Glomerular visceral epithelial cell (primary cell): Measurements from ENCODE around the gene TRIM36.

ENCODE experiments used
- DNase-seq: peaks from one replicate; pipeline ENCODE4 v3.0.0-alpha.2; 2016; ENCODE audit errors: extremely low spot score

The TRIM36 gene, protein sequence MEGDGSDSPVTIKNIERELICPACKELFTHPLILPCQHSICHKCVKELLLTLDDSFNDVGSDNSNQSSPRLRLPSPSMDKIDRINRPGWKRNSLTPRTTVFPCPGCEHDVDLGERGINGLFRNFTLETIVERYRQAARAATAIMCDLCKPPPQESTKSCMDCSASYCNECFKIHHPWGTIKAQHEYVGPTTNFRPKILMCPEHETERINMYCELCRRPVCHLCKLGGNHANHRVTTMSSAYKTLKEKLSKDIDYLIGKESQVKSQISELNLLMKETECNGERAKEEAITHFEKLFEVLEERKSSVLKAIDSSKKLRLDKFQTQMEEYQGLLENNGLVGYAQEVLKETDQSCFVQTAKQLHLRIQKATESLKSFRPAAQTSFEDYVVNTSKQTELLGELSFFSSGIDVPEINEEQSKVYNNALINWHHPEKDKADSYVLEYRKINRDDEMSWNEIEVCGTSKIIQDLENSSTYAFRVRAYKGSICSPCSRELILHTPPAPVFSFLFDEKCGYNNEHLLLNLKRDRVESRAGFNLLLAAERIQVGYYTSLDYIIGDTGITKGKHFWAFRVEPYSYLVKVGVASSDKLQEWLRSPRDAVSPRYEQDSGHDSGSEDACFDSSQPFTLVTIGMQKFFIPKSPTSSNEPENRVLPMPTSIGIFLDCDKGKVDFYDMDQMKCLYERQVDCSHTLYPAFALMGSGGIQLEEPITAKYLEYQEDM

DNA sequence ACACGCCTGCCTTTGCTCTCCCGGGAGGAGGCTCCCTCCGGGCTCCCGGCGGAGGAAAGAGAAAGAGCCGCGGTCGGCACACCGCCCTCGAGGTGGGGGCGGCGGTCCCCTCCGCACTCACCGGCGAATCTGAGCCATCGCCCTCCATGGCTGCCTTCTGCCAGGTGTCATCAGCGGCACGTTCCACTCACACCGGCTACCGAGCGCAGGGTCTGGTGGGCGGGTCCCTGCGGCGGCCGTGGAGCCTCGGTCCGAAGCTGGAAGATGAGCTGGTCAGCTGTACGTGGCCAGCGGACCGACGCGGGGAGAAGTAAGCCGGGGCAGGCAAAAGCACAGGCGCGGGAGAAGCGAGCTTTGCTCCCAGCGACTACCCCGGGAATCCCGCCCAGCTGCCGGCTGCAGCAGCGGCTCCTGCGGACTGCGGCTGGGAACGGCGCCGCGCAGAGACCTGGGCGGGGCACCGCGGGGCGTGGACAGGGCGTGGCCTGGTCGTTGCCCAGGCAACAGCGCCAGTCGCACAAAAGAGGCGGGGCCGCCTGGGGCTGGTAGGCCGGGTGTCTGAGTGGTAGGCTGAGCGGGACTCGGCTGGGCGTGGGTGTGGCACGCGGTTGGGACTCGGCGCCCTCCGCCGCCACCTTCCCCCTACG, at the start of gene TRIM36:
TRIM36 (minus strand) TSS at position 422 of the 647 bp plus-strand sequence; CDS start at position 148, 274 bp downstream.
- DNase-seq, result peak; percentile 97

DNA sequence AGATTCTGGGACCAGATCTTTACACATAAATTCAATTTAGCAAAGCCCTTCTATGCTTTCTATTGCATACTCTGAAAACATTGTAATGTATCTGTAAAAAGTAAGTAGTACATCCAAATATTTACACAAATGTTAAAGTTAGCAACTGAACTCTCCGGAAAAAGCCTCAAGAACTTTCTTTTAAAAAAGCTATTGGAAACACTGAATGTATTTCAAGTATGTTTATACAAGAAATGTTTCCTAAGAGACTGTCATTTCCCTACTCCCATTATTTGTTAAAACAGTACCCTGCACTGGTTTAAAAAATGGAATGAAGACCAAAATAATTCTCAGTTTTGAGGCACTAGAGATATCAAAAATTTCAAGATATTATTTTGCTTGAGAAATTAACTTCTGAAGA, 44.8 kb upstream of the TRIM36 start:
- DNase-seq, result no peak

DNA sequence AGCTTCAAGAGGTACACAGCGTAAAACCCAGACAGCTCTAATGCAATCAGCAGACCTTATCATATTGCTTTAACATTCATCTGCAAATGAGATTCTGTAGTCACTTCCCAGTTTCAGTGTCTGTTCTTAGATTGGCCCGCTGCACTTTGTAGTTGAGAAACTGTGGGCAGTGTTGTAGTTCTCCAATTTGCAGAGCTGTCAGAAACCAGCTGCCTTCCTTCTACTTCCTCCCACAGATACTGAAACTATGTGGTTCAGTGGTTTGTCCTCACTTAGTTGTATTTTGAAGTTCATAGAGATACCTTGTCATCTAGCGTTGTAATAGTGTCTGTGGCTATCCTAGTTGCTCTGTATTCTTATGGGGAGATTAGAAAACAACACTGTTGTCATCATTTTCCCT, 39.6 kb upstream of the TRIM36 start:
- DNase-seq, result no peak

DNA sequence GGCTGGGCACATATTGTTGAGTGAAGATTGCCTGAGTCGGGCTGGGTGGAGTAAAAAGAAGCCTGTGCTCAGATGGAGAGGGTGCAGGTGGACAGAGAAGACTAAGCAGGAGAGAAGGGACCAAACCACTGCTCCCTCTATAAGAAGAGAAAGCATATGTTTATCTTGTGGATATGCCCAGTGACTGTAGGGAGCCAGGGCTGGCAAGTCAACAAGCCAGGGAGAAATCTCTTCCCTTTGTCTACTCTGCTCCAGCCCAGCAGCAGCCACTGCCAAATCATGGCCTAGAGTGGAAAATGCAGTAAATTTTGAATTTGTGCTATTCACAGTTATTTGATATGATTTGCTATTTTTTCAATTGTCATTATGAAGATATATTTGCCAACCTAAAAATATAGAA, 33.2 kb upstream of the TRIM36 start:
- no peak for DNase-seq

DNA sequence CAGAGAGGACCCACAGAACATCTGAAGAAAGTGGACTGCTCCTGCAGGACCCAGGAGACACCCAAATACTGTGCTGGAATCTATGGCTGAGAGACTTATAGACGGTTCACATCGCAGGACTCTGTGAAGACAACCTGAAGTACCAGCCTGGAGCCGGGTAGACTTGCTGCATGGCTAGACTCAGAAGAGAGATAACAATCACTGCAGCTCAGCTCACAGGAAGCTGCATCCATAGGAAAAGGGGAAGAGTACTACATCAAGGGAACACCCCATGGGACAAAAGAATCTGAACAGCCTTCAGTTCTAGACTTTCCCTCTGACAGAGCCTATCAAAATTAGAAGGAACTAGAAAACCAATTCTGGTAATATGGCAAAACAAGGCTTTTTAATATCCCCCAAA, 26.5 kb upstream of the TRIM36 start:
- no peak for DNase-seq

DNA sequence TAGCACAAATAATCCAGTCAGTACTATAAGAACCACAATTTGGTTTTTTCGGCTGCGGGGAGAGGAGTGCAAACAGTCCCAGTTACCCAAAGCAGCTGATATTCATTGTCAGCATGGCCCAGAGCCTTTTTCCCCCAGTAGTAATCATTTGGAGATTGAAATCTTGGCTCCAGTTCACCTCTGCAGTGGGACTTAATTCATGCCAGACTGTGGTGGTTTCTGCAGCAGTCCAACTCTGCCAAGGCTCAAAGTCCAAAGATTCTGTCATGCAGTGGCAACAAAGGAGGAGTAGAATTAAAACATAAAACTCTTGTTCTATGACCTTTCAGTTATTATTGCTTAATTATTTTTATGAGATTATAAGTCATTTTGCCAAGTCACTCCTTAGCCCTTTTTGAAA, 25.0 kb upstream of the TRIM36 start:
- DNase-seq, result no peak

DNA sequence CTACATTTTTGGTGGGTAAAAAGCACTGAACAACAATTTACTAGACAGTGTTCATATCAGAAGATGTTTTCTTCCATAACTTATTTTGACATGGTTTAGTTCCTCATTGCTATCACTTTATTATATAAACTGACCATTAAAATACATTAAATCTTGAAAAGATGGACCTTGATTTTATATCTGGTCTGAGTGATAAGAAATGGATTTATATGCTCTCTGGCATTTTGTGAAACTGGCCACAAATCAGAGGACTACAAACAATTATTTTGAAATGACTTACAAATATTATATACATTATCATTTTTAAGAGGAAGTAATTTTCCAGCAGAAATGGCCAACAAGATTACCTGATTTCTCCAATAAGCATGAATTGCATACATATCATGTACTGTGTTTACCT, 23.6 kb upstream of the TRIM36 start:
- DNase-seq, result no peak

DNA sequence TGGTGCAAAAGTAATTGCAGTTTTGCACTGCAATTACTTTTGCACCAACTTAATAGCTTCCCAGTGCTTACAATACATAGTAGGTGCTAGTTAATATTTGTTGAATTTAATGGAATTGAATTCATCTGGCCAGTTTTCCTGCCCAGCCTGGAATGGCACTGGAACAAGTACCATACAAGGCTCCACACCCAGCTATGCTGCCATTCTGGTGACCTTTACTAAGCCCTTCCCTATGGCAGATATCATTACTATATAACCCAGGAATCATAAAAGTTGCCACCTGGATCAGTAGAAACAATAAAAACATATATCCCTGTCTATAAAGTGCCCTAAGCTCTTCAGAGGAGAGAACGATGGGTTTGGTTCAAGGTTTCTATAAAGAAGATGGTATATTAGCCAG, 22.4 kb upstream of the TRIM36 start:
- no peak for DNase-seq

DNA sequence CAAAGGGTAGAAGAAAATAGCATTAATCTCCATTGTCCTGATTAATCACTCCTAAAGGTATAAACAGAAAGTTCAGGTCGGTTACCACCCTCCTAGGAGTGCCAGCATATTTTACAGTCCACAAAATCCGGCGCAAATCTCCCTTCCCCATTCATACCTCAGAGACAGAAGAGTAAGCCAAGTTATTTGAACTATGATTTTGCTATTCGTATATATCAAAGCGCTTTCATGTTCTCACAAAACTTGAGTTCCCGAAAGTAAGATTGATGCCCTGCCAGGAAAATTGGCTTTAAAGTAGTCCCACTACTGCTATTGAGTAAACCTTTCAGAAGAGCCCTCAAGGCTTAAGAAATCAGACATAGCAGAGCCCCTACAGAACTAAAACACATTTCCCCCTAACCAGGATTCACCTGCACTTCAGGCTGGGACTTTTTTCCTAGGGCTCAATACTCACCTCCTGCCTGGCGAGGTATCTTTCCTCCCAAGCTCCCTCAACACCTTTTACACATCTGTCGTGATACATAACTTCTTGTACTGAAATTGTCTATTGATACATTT, 21.8 kb upstream of the TRIM36 start:
- no peak for DNase-seq

DNA sequence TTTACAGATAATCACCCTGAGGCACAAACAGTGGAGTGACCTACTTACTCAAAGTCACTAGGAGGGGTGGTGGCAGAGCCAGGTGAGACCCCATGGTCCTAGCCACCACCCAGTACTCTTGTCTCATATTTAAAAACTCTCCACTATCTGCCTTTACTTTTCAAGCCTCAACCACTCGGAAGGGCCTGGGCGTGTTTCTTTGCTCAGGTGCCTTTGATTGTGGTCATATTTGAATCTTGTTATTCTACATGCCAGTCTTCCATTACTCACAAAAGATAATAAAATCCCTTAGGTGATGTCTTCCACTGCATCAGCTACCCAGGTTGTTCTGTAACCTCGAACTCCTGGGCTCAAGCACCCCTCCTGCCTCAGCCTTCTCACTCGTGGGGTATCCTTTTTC, 20.7 kb upstream of the TRIM36 start:
- DNase-seq, result no peak

DNA sequence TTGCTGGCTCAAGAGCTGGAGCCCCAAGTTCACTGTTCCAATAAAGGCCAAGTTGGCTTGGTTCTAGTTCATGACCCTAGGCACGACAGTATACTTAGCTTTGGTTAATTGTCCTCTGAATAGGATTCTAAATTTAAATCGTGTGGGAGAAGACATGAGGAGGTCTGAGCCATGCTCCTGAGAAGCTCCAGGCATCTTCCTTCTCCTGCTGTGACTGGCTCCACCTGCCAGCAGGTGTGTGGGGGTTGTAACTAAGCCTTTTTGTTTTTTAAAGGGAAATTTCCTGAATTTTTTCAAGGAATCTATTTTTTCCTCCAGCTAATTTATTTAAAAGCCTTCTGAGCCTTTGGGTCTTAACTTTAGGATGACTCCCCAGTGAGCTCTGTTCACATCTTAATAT, 20.2 kb upstream of the TRIM36 start:
- no peak for DNase-seq

DNA sequence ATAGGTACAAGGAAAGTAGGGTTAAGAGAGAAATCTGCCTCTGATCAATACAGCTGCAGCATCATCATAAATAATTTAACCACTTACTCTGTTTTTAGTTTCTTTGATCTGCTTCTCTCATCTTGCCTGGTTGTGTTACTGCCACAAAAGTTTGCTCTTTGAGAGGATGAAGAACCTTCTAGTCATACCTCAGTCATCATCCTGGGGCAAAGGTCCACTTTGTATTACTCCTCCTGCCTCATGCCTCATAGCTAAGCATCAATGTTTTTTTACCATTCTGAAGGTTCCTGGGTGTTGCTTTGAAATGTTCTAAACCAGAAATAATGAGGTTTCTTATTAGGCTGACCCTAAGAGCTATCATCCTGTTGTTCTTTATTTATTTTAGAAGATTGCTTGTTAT, 17.1 kb upstream of the TRIM36 start:
- DNase-seq, result no peak

DNA sequence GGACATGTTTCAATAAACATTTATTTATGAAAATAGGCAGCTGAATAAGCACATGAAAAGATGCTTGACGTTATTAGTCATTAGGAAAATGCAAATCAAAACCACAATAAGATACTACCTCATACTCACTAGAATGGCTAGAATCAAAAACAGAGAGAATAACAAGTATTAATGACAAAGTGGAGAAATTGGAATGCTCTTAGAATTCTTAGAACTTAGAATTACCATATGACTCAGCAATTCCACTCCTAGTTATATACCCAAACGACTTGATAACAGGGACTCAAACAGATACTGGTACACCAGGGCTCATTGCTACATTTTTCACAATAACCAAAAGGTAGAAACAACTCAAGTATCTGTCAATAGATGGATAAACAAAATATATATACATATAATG, 15.1 kb upstream of the TRIM36 start:
- DNase-seq, result no peak

DNA sequence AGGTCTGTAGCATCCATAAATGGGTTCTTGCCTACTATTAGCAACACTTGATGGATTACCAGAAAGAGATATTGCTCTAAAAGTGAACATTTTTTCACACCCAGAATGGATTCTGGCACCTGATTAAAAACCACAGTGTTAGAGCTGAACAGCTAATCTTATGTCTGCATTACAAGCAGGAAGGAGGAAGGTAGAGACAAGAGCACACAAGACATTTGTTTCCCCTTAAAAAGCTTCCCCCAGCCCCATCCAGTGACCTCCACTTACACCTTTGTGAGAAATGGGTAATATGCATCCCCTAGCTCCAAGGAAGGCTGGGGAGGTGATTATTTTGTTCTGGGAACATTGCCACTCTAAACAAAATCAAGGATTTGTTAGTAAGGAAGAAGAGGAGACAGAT, 12.0 kb upstream of the TRIM36 start:
- DNase-seq, result no peak

DNA sequence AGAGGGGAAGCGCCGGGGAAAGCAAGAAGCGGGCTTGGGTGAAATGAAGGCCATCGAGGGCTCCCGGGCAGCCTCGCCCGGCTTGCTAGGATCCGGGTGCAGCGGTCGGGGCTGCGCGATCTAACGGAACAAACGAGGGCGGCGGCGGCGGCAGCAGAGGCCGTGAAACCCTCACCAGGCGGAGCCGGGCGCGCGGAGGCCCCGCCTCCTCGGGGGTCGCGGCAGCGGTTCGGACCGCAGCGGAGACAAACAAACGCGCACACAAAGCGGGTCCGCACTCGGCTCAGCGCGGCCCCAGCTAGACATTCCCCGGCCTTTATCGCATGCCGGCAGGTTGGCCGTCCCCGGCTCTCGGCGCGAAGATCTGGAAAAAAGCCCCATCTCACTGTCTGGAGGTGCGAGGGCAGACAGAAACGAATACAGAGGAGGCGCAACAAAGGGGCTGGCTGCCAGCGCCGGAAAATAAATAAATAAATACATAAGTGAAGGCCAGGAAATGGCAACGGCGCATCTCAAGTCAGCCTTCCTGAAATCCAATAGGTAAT, 10.5 kb upstream of the TRIM36 start:
- peak; percentile 45 for DNase-seq

DNA sequence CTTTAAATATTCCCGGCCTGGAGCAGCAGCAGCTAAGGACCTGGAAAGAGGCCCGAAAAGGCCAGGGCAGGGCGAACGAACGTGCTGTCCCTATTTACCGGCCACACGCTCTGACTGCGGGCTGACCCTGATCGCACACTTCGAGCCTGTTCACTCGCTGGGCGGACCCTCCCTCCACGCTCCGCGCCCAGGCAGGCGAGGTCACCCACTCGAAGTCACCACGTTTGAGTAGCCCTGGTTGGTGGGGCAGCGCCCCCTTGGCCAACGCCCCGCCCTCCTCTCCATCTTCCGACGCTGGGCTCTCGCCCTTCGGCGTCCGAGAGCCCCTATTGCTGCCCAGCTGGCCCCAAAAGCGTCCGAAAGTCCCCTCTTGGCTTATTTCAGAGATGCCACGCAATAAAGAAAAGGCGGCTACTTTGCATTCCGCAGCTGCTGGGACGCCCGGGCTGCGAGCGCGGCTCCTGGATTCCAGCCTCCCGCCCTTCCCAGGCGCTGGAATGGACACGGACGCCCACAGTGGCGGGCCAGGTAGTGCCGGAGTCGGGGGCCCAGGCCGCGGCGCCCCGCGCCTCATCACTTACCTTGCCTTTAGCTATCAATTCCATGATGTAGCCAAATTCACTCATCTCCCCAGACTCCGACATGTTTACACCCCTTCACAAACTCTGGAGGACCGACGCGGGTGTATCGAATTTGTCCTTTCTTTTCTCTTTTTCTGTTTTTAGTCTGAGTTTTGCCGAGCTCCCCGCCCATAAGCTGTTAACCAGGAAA, 9.9 kb upstream of the TRIM36 start:
- DNase-seq, result peak; percentile 22

DNA sequence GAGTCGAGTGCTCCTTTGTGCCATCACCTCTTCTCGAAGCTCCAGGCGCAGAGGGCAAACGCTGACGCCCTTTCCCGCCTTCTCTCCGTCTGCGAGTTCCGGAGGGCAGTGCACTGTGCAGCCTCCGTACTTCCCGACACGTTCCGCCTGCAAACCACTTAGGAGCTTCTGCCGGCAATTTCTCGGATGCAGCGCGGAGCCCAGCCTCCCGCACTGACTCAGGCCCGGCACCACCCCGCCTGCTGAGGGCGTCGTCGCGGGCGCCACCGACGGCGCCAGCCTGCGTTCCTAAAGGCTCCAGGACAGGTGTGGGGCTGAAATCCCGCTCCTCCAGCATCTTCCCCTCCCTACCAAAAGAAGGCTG, 9.3 kb upstream of the TRIM36 start:
- no peak for DNase-seq

DNA sequence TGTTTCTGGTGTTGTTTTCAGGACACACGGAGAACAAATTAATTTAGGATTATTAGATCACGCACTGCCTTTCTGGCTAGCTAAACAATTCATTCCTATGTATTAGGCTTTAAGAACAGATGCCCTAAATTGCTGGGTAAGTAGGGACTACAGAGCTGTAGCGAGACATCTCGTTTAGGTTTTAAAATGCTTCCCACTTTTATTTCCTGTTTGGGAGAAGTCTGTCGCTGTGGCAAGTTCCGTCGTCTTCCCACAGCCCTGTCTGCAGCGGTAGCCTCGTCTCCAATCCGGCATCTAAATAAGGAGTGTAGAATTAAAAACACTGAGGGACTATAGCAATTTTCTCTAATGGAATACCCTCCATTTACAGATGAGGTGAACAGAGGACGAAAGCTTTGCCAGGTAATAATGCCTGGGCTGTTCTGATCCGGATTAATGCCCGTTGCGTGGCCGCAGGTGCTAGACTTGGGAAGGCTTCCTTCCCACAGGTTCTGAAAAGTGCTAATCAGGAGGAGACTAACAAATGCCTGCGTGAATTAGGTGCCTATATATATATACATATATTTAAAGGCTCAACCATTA, 1.3 kb upstream of the TRIM36 start:
- no peak for DNase-seq

DNA sequence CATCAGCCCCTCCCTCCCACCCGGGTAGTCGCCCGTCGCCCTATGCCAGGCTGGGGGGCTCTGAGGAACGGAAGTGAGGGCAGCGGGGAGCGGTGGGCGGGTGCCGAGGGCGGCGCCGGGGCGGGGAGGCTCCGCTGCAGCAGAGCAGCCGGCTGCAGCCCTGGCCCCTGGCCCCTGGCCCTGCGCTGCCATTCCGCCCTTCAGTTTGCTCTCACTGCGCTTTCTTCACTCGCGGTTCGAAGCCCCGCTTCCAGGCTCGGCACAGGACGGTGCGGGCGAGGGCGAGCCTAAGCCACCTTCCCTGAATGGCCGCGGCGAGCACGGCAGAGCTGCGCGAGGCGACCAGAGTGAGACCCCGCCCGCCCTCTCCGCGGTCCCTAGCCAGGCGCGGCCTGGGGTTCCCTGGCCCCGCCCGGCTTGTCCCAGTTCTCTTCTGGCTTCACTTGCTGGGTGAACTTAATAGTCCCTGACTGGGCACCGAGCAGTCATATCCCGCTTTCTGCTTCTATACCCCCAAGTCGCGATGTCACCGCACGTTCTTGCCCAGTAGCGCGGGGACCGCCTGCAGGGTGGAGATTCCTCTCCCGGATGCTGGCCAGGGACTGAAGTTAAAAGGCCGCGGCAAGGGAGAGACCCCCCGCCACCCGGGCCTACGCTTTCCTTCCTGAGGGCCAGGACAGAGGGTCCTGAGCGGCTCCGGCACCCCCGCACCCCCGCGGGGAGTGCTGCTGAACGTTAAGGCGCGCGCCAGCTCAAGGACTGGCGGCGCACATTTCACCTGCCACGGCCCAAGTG, 623 bp upstream of the TRIM36 start:
- DNase-seq, result no peak

DNA sequence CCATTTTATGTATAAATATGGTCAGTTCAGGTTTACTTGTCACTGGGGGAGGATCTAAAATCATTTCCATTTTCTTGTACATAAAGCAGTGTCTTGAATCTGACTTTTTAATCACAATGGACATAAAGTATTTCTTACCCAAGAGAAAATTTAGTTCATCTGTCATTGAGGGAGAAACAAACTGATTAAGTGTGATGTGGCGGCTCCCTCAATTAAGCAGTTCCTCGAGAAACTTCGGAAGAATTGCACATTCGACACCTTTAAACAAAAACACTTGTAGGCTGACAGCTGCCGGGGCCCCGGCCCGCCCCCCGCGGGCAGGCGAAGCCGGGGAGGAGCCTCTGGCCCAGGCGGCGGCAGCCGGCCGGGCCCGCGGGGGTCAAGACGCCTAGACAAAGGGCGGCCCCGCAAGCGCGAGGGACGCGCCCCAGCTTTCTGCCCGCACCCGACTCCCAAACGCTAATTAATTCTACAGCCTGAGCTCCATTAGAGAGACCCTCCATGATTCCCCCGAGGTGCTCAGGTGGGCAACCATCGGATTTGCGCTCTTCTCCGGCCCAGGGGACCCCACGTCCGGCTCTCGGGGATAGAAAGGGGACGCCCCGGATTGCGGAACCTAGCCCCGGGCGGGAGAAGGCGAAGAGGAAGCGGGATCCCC, 750 bp downstream of the TRIM36 start:
- DNase-seq, result peak; percentile 56
